ENCODE data around the gene THRB.

Gene THRB

GRCh38 chr3:24457719-24458118 is 36.9 kb downstream of the THRB start:
- no peak overlapping the region for H3K4me3 ChIP-seq (ENCODE audit: low read depth, low read length, poor library complexity, severe bottlenecking)
- no peaks in the 10 kb centered on the region for H4K20me1 ChIP-seq (ENCODE audit: insufficient read depth, low read length)
- H3K4me2 ChIP-seq (ENCODE audit: low read length), result no peak overlapping the region
- no peaks in the 10 kb centered on the region for H3K27me3 ChIP-seq (ENCODE audit: insufficient read depth, low read length)
- no peaks in the 10 kb centered on the region for H3F3A ChIP-seq (ENCODE audit: insufficient read depth, low read length)
- H3K27ac ChIP-seq (ENCODE audit: low read depth, low read length, poor library complexity, severe bottlenecking), result no peak overlapping the region
- TF ChIP-seq CTCF (IDR thresholded peaks at IDR 0.05; ENCODE audit: low read length), result no peak
- no peak for TF ChIP-seq EZH2 (IDR thresholded peaks at IDR 0.05; ENCODE audit: borderline replicate concordance, low read length)
- no peaks in the 10 kb centered on the region for H3K36me3 ChIP-seq (ENCODE audit: insufficient read depth, low read length)
- no peaks in the 10 kb centered on the region for H3K9me2 ChIP-seq (ENCODE audit: low read depth, low read length)
- no peak overlapping the region for H3K9ac ChIP-seq (ENCODE audit: low read length)
- H3K4me1 ChIP-seq (ENCODE audit: insufficient read depth, low read length, severe bottlenecking), result no peaks in the 10 kb centered on the region
- no peaks in the 10 kb centered on the region for H3K9me3 ChIP-seq (ENCODE audit: low read length)
- no peak overlapping the region for H2AFZ ChIP-seq (ENCODE audit: low read length)
- no peaks in the 10 kb centered on the region for H3K79me2 ChIP-seq (ENCODE audit: insufficient read depth, low read length)

- Histone ChIP-seq H3K79me2 (ENCODE audit: insufficient read depth, low read length) (no peaks in the 10 kb centered on the region), H3K27ac (ENCODE audit: low read depth, low read length, poor library complexity, severe bottlenecking) (no peak overlapping the region), H3K27me3 (ENCODE audit: insufficient read depth, low read length) (no peaks in the 10 kb centered on the region), H3K9me2 (ENCODE audit: low read depth, low read length) (no peaks in the 10 kb centered on the region), H3K9ac (ENCODE audit: low read length) (no peak overlapping the region), H3K9me3 (ENCODE audit: low read length) (no peaks in the 10 kb centered on the region), H3K4me1 (ENCODE audit: insufficient read depth, low read length, severe bottlenecking) (no peaks in the 10 kb centered on the region), H3K36me3 (ENCODE audit: insufficient read depth, low read length) (no peaks in the 10 kb centered on the region), H4K20me1 (ENCODE audit: insufficient read depth, low read length) (no peaks in the 10 kb centered on the region), H2AFZ (ENCODE audit: low read length) (no peak overlapping the region), H3K4me3 (ENCODE audit: low read depth, low read length, poor library complexity, severe bottlenecking) (no peak overlapping the region), H3K4me2 (ENCODE audit: low read length) (no peak overlapping the region), H3F3A (ENCODE audit: insufficient read depth, low read length) (no peaks in the 10 kb centered on the region)
- no peak for TF ChIP-seq CTCF (IDR thresholded peaks at IDR 0.05; ENCODE audit: low read length)
- TF ChIP-seq EZH2 (IDR thresholded peaks at IDR 0.05; ENCODE audit: borderline replicate concordance, low read length), result no peak
Observed at GRCh38 chr3:24454856-24455255, 39.8 kb downstream of the THRB start.

- Histone ChIP-seq H3K9me2 (ENCODE audit: low read depth, low read length) (no peaks in the 10 kb centered on the region), H3K9me3 (ENCODE audit: low read length) (no peaks in the 10 kb centered on the region), H2AFZ (ENCODE audit: low read length) (no peak overlapping the region), H3K9ac (ENCODE audit: low read length) (no peak overlapping the region), H3K36me3 (ENCODE audit: insufficient read depth, low read length) (no peaks in the 10 kb centered on the region), H3K4me2 (ENCODE audit: low read length) (no peak overlapping the region), H3K79me2 (ENCODE audit: insufficient read depth, low read length) (no peaks in the 10 kb centered on the region), H3K4me1 (ENCODE audit: insufficient read depth, low read length, severe bottlenecking) (no peaks in the 10 kb centered on the region), H3K27me3 (ENCODE audit: insufficient read depth, low read length) (no peaks in the 10 kb centered on the region), H3K27ac (ENCODE audit: low read depth, low read length, poor library complexity, severe bottlenecking) (no peak overlapping the region), H3F3A (ENCODE audit: insufficient read depth, low read length) (no peaks in the 10 kb centered on the region), H3K4me3 (ENCODE audit: low read depth, low read length, poor library complexity, severe bottlenecking) (no peak overlapping the region), H4K20me1 (ENCODE audit: insufficient read depth, low read length) (no peaks in the 10 kb centered on the region)
- TF ChIP-seq EZH2 (IDR thresholded peaks at IDR 0.05; ENCODE audit: borderline replicate concordance, low read length), result no peak
Observed at GRCh38 chr3:24454393-24454792, 40.3 kb downstream of the THRB start.

GRCh38 chr3:24451461-24452099 is 43.1 kb downstream of the THRB start:
- no peaks in the 10 kb centered on the region for H3K4me1 ChIP-seq (ENCODE audit: insufficient read depth, low read length, severe bottlenecking)
- H4K20me1 ChIP-seq (ENCODE audit: insufficient read depth, low read length), result no peaks in the 10 kb centered on the region
- H3K36me3 ChIP-seq (ENCODE audit: insufficient read depth, low read length), result no peaks in the 10 kb centered on the region
- no peaks in the 10 kb centered on the region for H3K27me3 ChIP-seq (ENCODE audit: insufficient read depth, low read length)
- H3K9me2 ChIP-seq (ENCODE audit: low read depth, low read length), result no peaks in the 10 kb centered on the region
- H2AFZ ChIP-seq (ENCODE audit: low read length), result no peak overlapping the region
- H3K4me2 ChIP-seq (ENCODE audit: low read length), result no peak overlapping the region
- H3K9ac ChIP-seq (ENCODE audit: low read length), result no peak overlapping the region
- TF ChIP-seq EZH2 (IDR thresholded peaks at IDR 0.05; ENCODE audit: borderline replicate concordance, low read length) (no peak), CTCF (IDR thresholded peaks at IDR 0.05; ENCODE audit: low read length) (no peak)
- H3K27ac ChIP-seq (ENCODE audit: low read depth, low read length, poor library complexity, severe bottlenecking), result no peak overlapping the region
- no peaks in the 10 kb centered on the region for H3K9me3 ChIP-seq (ENCODE audit: low read length)
- H3F3A ChIP-seq (ENCODE audit: insufficient read depth, low read length), result no peaks in the 10 kb centered on the region
- no peaks in the 10 kb centered on the region for H3K79me2 ChIP-seq (ENCODE audit: insufficient read depth, low read length)
- no peak overlapping the region for H3K4me3 ChIP-seq (ENCODE audit: low read depth, low read length, poor library complexity, severe bottlenecking)
